Right atrium auricular region (tissue), 2 donors: ENCODE results near the gene GRXCR1. TPM values are rescaled to one million over a fixed set of nuclear protein-coding genes. Genes with fewer than 3 reads are reported as not detected.

Experiments
- DNase-seq: peaks from one replicate; pipeline ENCODE4 v3.0.0-alpha.2; 2019; ENCODE audit warnings: low spot score
- H3K27ac ChIP-seq, 2 donors: fragments of 200-600 bp; sonication (generic); 1 replicate in 1 of 2; 2 replicates in 1 of 2; pipeline ENCODE4 v1.5.1; 2016 to 2019
- H3K27me3 ChIP-seq, 2 donors: fragments of 200-600 bp; sonication (generic); one replicate each; pipeline versions ENCODE4 v1.5.1 to v1.6.0; 2017 to 2019
- H3K36me3 ChIP-seq: fragments of 200-600 bp; sonication (generic); one replicate; pipeline ENCODE4 v1.5.1; 2016
- H3K4me1 ChIP-seq, 2 donors: fragments of 200-600 bp; sonication (generic); one replicate each; pipeline versions ENCODE4 v1.5.1 to v1.6.0; 2017 to 2019
- H3K4me3 ChIP-seq, 2 donors: fragments of 200-600 bp; sonication (generic); 1 replicate in 1 of 2; 2 replicates in 1 of 2; pipeline ENCODE4 v1.5.1; 2017 to 2019; ENCODE audit warnings: mild to moderate bottlenecking in 1 of 2, moderate library complexity in 1 of 2
- H3K9me3 ChIP-seq, 2 donors: fragments of 200-600 bp; sonication (generic); one replicate each; pipeline ENCODE4 v1.5.1; 2019
- CTCF ChIP-seq, 2 donors: fragments of 200-600 bp; sonication (generic); IDR thresholded peaks; one replicate each; pipeline ENCODE4 v1.5.1; 2019; ENCODE audit warnings: antibody characterized with exemption in 2 of 2
- total RNA-seq, 2 donors: library from RNA; depleted of rRNA; stranded (reverse); fragments of >200 nt; gene quantifications; one replicate each; pipeline ENCODE4 v1.1.0, GENCODE V29; 2016

GRXCR1 gene
- total RNA-seq, 2 donors from 2014 or later: not detected

- Histone ChIP-seq H3K9me3 (no peaks in the 10 kb centered on the region), H3K4me1 (no peaks in the 10 kb centered on the region), H3K27me3 (no peaks in the 10 kb centered on the region), H3K27ac (no peak overlapping the region), H3K4me3 (no peak overlapping the region), H3K36me3 (no peaks in the 10 kb centered on the region)
- DNase-seq: no peak
- no peak for TF ChIP-seq CTCF (IDR thresholded peaks at IDR 0.05)
Measured at GRCh38 chr4:42923431-42923830, 30.9 kb downstream of the GRXCR1 start.

DNA sequence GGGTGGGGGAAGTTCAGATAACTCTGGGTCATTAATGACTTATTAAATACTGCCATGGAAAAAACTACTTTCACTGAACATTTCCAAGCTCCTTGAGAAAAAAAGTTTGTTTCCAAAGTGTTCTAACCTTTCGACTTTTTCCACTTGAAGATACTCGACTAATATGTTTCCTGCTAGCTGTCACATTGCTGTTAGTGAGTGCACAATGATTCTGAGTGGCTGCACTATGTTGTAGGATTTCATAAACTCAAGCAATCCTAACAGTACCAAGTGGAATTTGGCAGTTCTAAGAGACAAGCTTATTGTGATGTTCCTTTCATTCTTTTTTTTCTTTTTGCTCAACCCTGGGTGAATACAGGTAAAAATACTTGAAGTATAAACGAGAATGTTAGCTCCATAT lies 33.4 kb downstream of the GRXCR1 start:
- H3K27me3 ChIP-seq: no peaks in the 10 kb centered on the region
- H3K36me3 ChIP-seq: no peaks in the 10 kb centered on the region
- DNase-seq: no peak
- H3K9me3 ChIP-seq: no peaks in the 10 kb centered on the region
- TF ChIP-seq CTCF (IDR thresholded peaks at IDR 0.05): no peak
- H3K4me1 ChIP-seq: no peaks in the 10 kb centered on the region
- H3K4me3 ChIP-seq: no peak overlapping the region
- H3K27ac ChIP-seq: no peak overlapping the region

- Histone ChIP-seq H3K4me3 (no peak overlapping the region), H3K27ac (no peak overlapping the region), H3K36me3 (no peaks in the 10 kb centered on the region), H3K4me1 (no peaks in the 10 kb centered on the region), H3K9me3 (no peaks in the 10 kb centered on the region), H3K27me3 (no peaks in the 10 kb centered on the region)
- no peak for TF ChIP-seq CTCF (IDR thresholded peaks at IDR 0.05)
- no peak for DNase-seq
Measured at GRCh38 chr4:42927946-42928345, 35.4 kb downstream of the GRXCR1 start.

GRCh38 chr4:42928582-42928981 lies 36.1 kb downstream of the GRXCR1 start:
- no peaks in the 10 kb centered on the region for H3K36me3 ChIP-seq
- H3K9me3 ChIP-seq: no peaks in the 10 kb centered on the region
- no peak for DNase-seq
- H3K27ac ChIP-seq: no peak overlapping the region
- TF ChIP-seq CTCF (IDR thresholded peaks at IDR 0.05): no peak
- no peaks in the 10 kb centered on the region for H3K27me3 ChIP-seq
- H3K4me3 ChIP-seq: no peak overlapping the region
- no peaks in the 10 kb centered on the region for H3K4me1 ChIP-seq

- Histone ChIP-seq H3K36me3 (no peaks in the 10 kb centered on the region), H3K27me3 (no peaks in the 10 kb centered on the region), H3K27ac (no peak overlapping the region), H3K9me3 (no peaks in the 10 kb centered on the region), H3K4me1 (no peaks in the 10 kb centered on the region), H3K4me3 (no peak overlapping the region)
- DNase-seq: no peak
- no peak for TF ChIP-seq CTCF (IDR thresholded peaks at IDR 0.05)
Measured at GRCh38 chr4:42942216-42942615, 49.7 kb downstream of the GRXCR1 start.

DNA sequence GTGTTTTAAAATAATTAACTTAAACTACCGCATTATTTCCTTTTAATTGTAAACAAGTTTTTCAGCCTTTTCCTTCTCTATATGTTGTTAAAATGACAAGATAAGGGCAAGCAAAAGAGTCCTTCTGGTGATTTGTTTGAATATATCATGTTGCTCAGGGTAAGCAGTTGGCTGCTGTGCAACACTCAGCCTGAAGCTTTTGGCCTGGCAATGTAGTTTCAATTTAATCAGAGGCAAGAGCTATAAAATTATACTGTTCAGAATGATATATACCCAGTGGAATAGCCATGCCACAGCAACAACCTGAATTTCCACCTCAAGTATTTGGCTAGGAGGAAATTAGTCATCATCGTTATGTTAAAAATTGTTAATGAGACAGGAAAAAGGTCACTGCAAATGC lies 53.4 kb downstream of the GRXCR1 start:
- no peaks in the 10 kb centered on the region for H3K36me3 ChIP-seq
- no peak overlapping the region for H3K4me3 ChIP-seq
- H3K27me3 ChIP-seq: no peaks in the 10 kb centered on the region
- no peaks in the 10 kb centered on the region for H3K4me1 ChIP-seq
- no peaks in the 10 kb centered on the region for H3K9me3 ChIP-seq
- no peak for DNase-seq
- H3K27ac ChIP-seq: no peak overlapping the region
- TF ChIP-seq CTCF (IDR thresholded peaks at IDR 0.05): no peak
